SKM-1 treated with dmso at 0.1 percent for 144 hours (cell line): ENCODE results near the gene TBC1D9B.

ENCODE experiments used
- DNase-seq: peaks from one replicate; lab custom pipeline; 2025; ENCODE audit not compliant: unreplicated experiment; lab: John Stamatoyannopoulos, UW

The TBC1D9B gene

GRCh38 chr5:179907556-179908324, at the start of gene TBC1D9B:
TBC1D9B (minus strand) TSS chr5:179907897; CDS start chr5:179907821, 76 bp downstream.
- peak; percentile 50 for DNase-seq

- no peak for DNase-seq
Measured at GRCh38 chr5:179955630-179956029, 47.9 kb upstream of the TBC1D9B start.

- DNase-seq, result no peak
Measured at GRCh38 chr5:179955062-179955461, 47.4 kb upstream of the TBC1D9B start.

GRCh38 chr5:179954434-179954833, 46.7 kb upstream of the TBC1D9B start:
- DNase-seq, result no peak

- no peak for DNase-seq
Measured at GRCh38 chr5:179953987-179954386, 46.3 kb upstream of the TBC1D9B start.

GRCh38 chr5:179936976-179937681, 29.4 kb upstream of the TBC1D9B start:
- DNase-seq, result no peak

GRCh38 chr5:179930788-179931473, 23.2 kb upstream of the TBC1D9B start:
- DNase-seq, result no peak

GRCh38 chr5:179927824-179928223, 20.1 kb upstream of the TBC1D9B start:
- DNase-seq, result no peak

- no peak for DNase-seq
Measured at GRCh38 chr5:179926657-179927056, 19.0 kb upstream of the TBC1D9B start.

GRCh38 chr5:179923436-179923835, 15.7 kb upstream of the TBC1D9B start:
- DNase-seq, result peak; percentile 83

- DNase-seq, result no peak
Measured at GRCh38 chr5:179920175-179920574, 12.5 kb upstream of the TBC1D9B start.

- no peak for DNase-seq
Measured at GRCh38 chr5:179919487-179920060, 11.9 kb upstream of the TBC1D9B start.

- DNase-seq, result no peak
Measured at GRCh38 chr5:179918742-179919486, 11.2 kb upstream of the TBC1D9B start.

GRCh38 chr5:179916523-179916922, 8.8 kb upstream of the TBC1D9B start:
- DNase-seq, result no peak

GRCh38 chr5:179915406-179915935, 7.8 kb upstream of the TBC1D9B start:
- DNase-seq, result no peak

- peak; percentile 73 for DNase-seq
Measured at GRCh38 chr5:179914032-179914755, 6.5 kb upstream of the TBC1D9B start.

- DNase-seq, result no peak
Measured at GRCh38 chr5:179913461-179913860, 5.8 kb upstream of the TBC1D9B start.

GRCh38 chr5:179912951-179913350, 5.3 kb upstream of the TBC1D9B start:
- no peak for DNase-seq

- DNase-seq, result no peak
Measured at GRCh38 chr5:179912386-179912785, 4.7 kb upstream of the TBC1D9B start.

GRCh38 chr5:179909224-179909623, 1.5 kb upstream of the TBC1D9B start:
- DNase-seq, result no peak
